IMR-90 (cell line): Measurements from ENCODE around the gene TARS3. TPM values are rescaled to one million over a fixed set of nuclear protein-coding genes. Genes with fewer than 3 reads are reported as not detected.
A peak's percentile ranks its signal among the peaks of the same experiment; 100 is the strongest.

Experiments
- ATAC-seq: fragments of 200-7000 bp; cut with Tn5 transposase; 2 replicates; pipeline ENCODE4 v1.9.1; 2020; ENCODE audit warnings: low read depth, mild to moderate bottlenecking, moderate library complexity
- BruUV-seq: library from RNA; stranded (reverse); fragments of 400-500 nt; replicated peaks from 2 replicates; lab custom pipeline; 2021; lab: Mats Ljungman, UMichigan
- CTCF ChIA-PET: fragments of 300-600 bp; formaldehyde crosslinking; extraction: SDS; loops from one replicate; lab custom pipeline; 2021; ENCODE audit warnings: antibody characterized with exemption; lab: Yijun Ruan, JAX
- POLR2A ChIA-PET: fragments of 300-600 bp; sonication (Branson Sonifier 250); formaldehyde crosslinking; loops from one replicate; lab custom pipeline; 2022; ENCODE audit warnings: antibody characterized with exemption; ENCODE audit not compliant: unreplicated experiment; lab: Charles Lee
- DNase-seq: peaks from one replicate; pipeline ENCODE4 v3.0.0; 2013
- H2AFZ ChIP-seq: replicated peaks from 2 replicates; pipeline ENCODE3; 2013; ENCODE audit warnings: low read length, mild to moderate bottlenecking; ENCODE audit not compliant: poor library complexity
- H2AK5ac ChIP-seq: 2 replicates; pipeline ENCODE4 v1.6.1; 2013; ENCODE audit warnings: low read depth, low read length, inconsistent platforms
- H2AK9ac ChIP-seq: replicated peaks from 2 replicates; pipeline ENCODE3; 2013; ENCODE audit warnings: mild to moderate bottlenecking, low read depth, low read length, moderate library complexity; ENCODE audit not compliant: poor library complexity
- H2BK120ac ChIP-seq: 2 replicates; pipeline ENCODE4 v1.6.1; 2013; ENCODE audit warnings: low read depth, low read length, inconsistent platforms
- H2BK15ac ChIP-seq: 3 replicates; pipeline ENCODE4 v1.6.1; 2013; ENCODE audit warnings: low read depth, low read length, inconsistent platforms
- H2BK20ac ChIP-seq: 2 replicates; pipeline ENCODE4 v1.6.1; 2013; ENCODE audit warnings: low read depth, mild to moderate bottlenecking, inconsistent platforms, low read length, moderate library complexity
- H2BK5ac ChIP-seq: 2 replicates; pipeline ENCODE4 v1.6.1; 2013; ENCODE audit warnings: mild to moderate bottlenecking, low read depth, low read length, inconsistent platforms; ENCODE audit not compliant: poor library complexity, severe bottlenecking
- H3K14ac ChIP-seq: replicated peaks from 2 replicates; pipeline ENCODE4 v1.6.1; 2013; ENCODE audit warnings: low read depth, low read length, inconsistent platforms
- H3K18ac ChIP-seq: 2 replicates; pipeline ENCODE4 v1.6.1; 2013; ENCODE audit warnings: low read depth, low read length, control low read depth
- H3K23ac ChIP-seq: 2 replicates; pipeline ENCODE4 v1.6.1; 2013; ENCODE audit warnings: low read depth, low read length, inconsistent platforms
- H3K27ac ChIP-seq: 2 replicates; pipeline ENCODE4 v1.5.1; 2013; ENCODE audit warnings: mild to moderate bottlenecking, control low read depth, low read length; ENCODE audit not compliant: insufficient read depth
- H3K27me3 ChIP-seq: 2 replicates; pipeline ENCODE4 v1.6.1; 2013; ENCODE audit warnings: low read length; ENCODE audit not compliant: control insufficient read depth, insufficient read depth
- H3K36me3 ChIP-seq: 2 replicates; pipeline ENCODE4 v1.6.1; 2013; ENCODE audit warnings: low read length, mixed read lengths; ENCODE audit not compliant: control insufficient read depth, insufficient read depth
- H3K4ac ChIP-seq: 2 replicates; pipeline ENCODE4 v1.6.1; 2013; ENCODE audit warnings: low read depth, low read length, inconsistent platforms
- H3K4me1 ChIP-seq: 2 replicates; pipeline ENCODE4 v1.6.1; 2013; ENCODE audit warnings: low read length, mixed read lengths; ENCODE audit not compliant: control insufficient read depth, insufficient read depth
- H3K4me2 ChIP-seq: 2 replicates; pipeline ENCODE4 v1.6.1; 2013; ENCODE audit warnings: low read depth, mild to moderate bottlenecking, control low read depth, low read length, moderate library complexity
- H3K4me3 ChIP-seq: 2 replicates; pipeline ENCODE4 v1.5.1; 2013; ENCODE audit warnings: low read depth, mild to moderate bottlenecking, control low read depth, low read length, moderate library complexity; ENCODE audit not compliant: insufficient read depth
- H3K56ac ChIP-seq: 2 replicates; pipeline ENCODE4 v1.6.1; 2013; ENCODE audit warnings: low read length, inconsistent platforms; ENCODE audit not compliant: insufficient read depth; ENCODE audit errors: extremely low read depth
- H3K79me1 ChIP-seq, 2 experiments: 2 replicates each; pipeline ENCODE4 v1.6.1; 2013; ENCODE audit warnings: low read length in 2 of 2, inconsistent platforms in 1 of 2, low read depth in 1 of 2
- H3K9ac ChIP-seq: 2 replicates; pipeline ENCODE4 v1.6.1; 2013; ENCODE audit warnings: low read depth, low read length, control low read depth
- H3K9me1 ChIP-seq: 2 replicates; pipeline ENCODE4 v1.6.1; 2013; ENCODE audit warnings: low read length, inconsistent platforms; ENCODE audit not compliant: insufficient read depth
- H3K9me3 ChIP-seq: 2 replicates; pipeline ENCODE4 v1.6.1; 2013; ENCODE audit warnings: low read length; ENCODE audit not compliant: control insufficient read depth, insufficient read depth
- H4K20me1 ChIP-seq: 2 replicates; pipeline ENCODE4 v1.6.1; 2013; ENCODE audit warnings: low read length, inconsistent platforms; ENCODE audit not compliant: insufficient read depth
- H4K5ac ChIP-seq: 2 replicates; pipeline ENCODE4 v1.6.1; 2013; ENCODE audit warnings: mild to moderate bottlenecking, low read depth, low read length, control low read depth
- H4K8ac ChIP-seq, 2 experiments: 2 replicates each; pipeline ENCODE4 v1.6.1; 2013; ENCODE audit warnings: low read depth in 2 of 2, low read length in 2 of 2, control low read depth in 1 of 2, inconsistent platforms in 1 of 2
- H4K91ac ChIP-seq: 2 replicates; pipeline ENCODE4 v1.6.1; 2013; ENCODE audit warnings: low read depth, low read length, inconsistent platforms; ENCODE audit not compliant: insufficient read depth
- BHLHE40 ChIP-seq: fragments of 150-350 bp; IDR thresholded peaks from 2 replicates; pipeline ENCODE4 v1.6.1; 2016; ENCODE audit warnings: mild to moderate bottlenecking, low read depth, low read length
- CEBPB ChIP-seq: IDR thresholded peaks from 2 replicates; pipeline ENCODE4 v1.6.1; 2012; ENCODE audit warnings: low read depth, low read length, improper control_type of control experiment
- FOS ChIP-seq: fragments of 150-350 bp; IDR thresholded peaks from 2 replicates; pipeline ENCODE4 v1.6.1; 2016; ENCODE audit warnings: low read depth, low read length
- MAFK ChIP-seq: IDR thresholded peaks from 2 replicates; pipeline ENCODE4 v1.6.1; 2012; ENCODE audit warnings: low read depth, low read length, improper control_type of control experiment
- POLR2A ChIP-seq: IDR thresholded peaks from 2 replicates; pipeline ENCODE4 v1.6.1; 2012; ENCODE audit warnings: mild to moderate bottlenecking, low read depth, low read length
- RAD21 ChIP-seq: IDR thresholded peaks from 2 replicates; pipeline ENCODE4 v1.6.1; 2012; ENCODE audit warnings: low read length, improper control_type of control experiment
- RCOR1 ChIP-seq: IDR thresholded peaks from 2 replicates; pipeline ENCODE4 v1.6.1; 2012; ENCODE audit warnings: mild to moderate bottlenecking, low read length, improper control_type of control experiment; ENCODE audit not compliant: insufficient replicate concordance
- RFX5 ChIP-seq: IDR thresholded peaks from 2 replicates; pipeline ENCODE4 v1.8.0; 2012; ENCODE audit warnings: low read depth, mild to moderate bottlenecking, low read length, moderate library complexity
- WGBS, 2 experiments: methylation state at CpG; one replicate each; pipeline versions ENCODE4 v1.1.5 to v1.1.7; 2013; ENCODE audit warnings: missing lambda C conversion rate in 2 of 2; ENCODE audit not compliant: insufficient read length in 1 of 2; ENCODE audit errors: extremely low coverage in 2 of 2; 5-methylcytosine and 5-hydroxymethylcytosine counted together
- dilution Hi-C: fragments of 300-500 bp; cut with HindIII; formaldehyde crosslinking; loops from one replicate; pipeline ENCODE4 v1.14.3; 2018; ENCODE audit warnings: low sequenced_read_pairs; ENCODE audit not compliant: unreplicated experiment
- in situ Hi-C: fragments of 300-500 bp; cut with MboI; formaldehyde crosslinking; loops from 3 replicates; pipeline ENCODE4 v1.14.3; 2019; ENCODE audit warnings: low sequenced_read_pairs, inconsistent platforms, mixed read lengths
- intact Hi-C: fragments of 100-400 bp; cut with micrococcal nuclease; formaldehyde crosslinking; loops from 2 replicates; pipeline ENCODE4 v1.10.0; 2022
- polyA plus RNA-seq, 3 experiments: library from polyadenylated mRNA; depleted of rRNA; stranded (reverse); fragments of >200 nt; gene quantifications; 2 replicates each; pipeline ENCODE4 v1.2.3, GENCODE V29; 2012; ENCODE audit warnings: low replicate concordance in 1 of 3
- total RNA-seq: library from RNA; depleted of rRNA; stranded (reverse); fragments of >200 nt; gene quantifications from 2 replicates; pipeline ENCODE4 v1.2.3, GENCODE V29; 2012

Gene TARS3
- total and polyA plus RNA-seq, 2 of the 4 experiments (the other 2 are of a cell fraction) = 3.4 to 9.3 TPM

- Histone ChIP-seq H2BK20ac (peak overlapping the region; percentile 54), H2BK5ac (peak overlapping the region; percentile 84), H3K23ac (peak overlapping the region; percentile 57; the same call in 1 of the 2 replicates), H3K4me3 (no peak overlapping the region), H4K8ac (peak overlapping the region in 1 of 2 experiments; percentile 51; a peak in 1 of 4 replicates), H3K27me3 (no peaks in the 10 kb centered on the region), H2AFZ (peak overlapping the region; percentile 55), H3K9ac (no peak overlapping the region), H3K36me3 (peaks cover 24% of the 10 kb centered on the region), H2BK15ac (no peak overlapping the region), H3K56ac (no peak overlapping the region), H3K9me3 (no peaks in the 10 kb centered on the region), H3K4ac (peak overlapping the region; percentile 81), H4K20me1 (peaks cover 2% of the 10 kb centered on the region), H3K4me1 (peaks cover 14% of the 10 kb centered on the region), H3K14ac (0 out of 2 replicates have a peak overlapping the region, but pooled peaks have one; percentile 62), H4K5ac (peak overlapping the region; percentile 40; the same call in 1 of the 2 replicates), H3K4me2 (peak overlapping the region; percentile 0; the same call in 1 of the 2 replicates), H2BK120ac (peak overlapping the region; percentile 79), H2AK9ac (no peak overlapping the region), H2AK5ac (no peak overlapping the region; the same call in 1 of the 2 replicates), H3K27ac (peak overlapping the region; percentile 0), H3K9me1 (peaks cover 22% of the 10 kb centered on the region), H3K18ac (peak overlapping the region; percentile 58; the same call in 1 of the 2 replicates), H3K79me1 (peaks cover 0 to 23% of the 10 kb centered on the region in 2 experiments; a peak in 3 of 4 replicates), H4K91ac (peak overlapping the region; percentile 40; the same call in 1 of the 2 replicates)
- POLR2A ChIA-PET = no interaction called here
- TF ChIP-seq BHLHE40 (peak; percentile 66; the same call in 1 of the 2 replicates), MAFK (peak; percentile 10; the same call in 1 of the 2 replicates), RCOR1 (peak; percentile 82), RAD21 (no peak), CEBPB (peak; percentile 81), POLR2A (peak; percentile 35; the same call in 1 of the 2 replicates), RFX5 (no peak), FOS (peak; percentile 87)
- intact Hi-C loops = loop anchor here (5.0 kb wide), 1 partner anchor 47 kb away; the partner anchor contains the start of gene TARS3
- dilution Hi-C loops = no loop called here
- in situ Hi-C loops = no loop called here
- CTCF ChIA-PET = interaction anchor here (0.6 to 0.7 kb wide), 2 partner anchors 34 to 333 kb away, joined by 3 read pairs; no protein-coding TSS in a partner anchor
- DNase-seq (peak; percentile 92), ATAC-seq (peak; percentile 90)
- BruUV-seq = no TSS peak
- WGBS, 2 experiments = no CpG with 5 or more reads among the region's 5 CpGs
These were observed 49.3 kb downstream of the TARS3 start for GRCh38 chr15:101675015-101675414.
